Measurements from ENCODE around the gene SEMA3F. TPM values are rescaled to one million over a fixed set of nuclear protein-coding genes. Genes with fewer than 3 reads are reported as not detected.

SEMA3F gene
- total RNA-seq, 6 donors from 2014 or later, result 4.2 to 76.0 (median 27.5) TPM

DNA sequence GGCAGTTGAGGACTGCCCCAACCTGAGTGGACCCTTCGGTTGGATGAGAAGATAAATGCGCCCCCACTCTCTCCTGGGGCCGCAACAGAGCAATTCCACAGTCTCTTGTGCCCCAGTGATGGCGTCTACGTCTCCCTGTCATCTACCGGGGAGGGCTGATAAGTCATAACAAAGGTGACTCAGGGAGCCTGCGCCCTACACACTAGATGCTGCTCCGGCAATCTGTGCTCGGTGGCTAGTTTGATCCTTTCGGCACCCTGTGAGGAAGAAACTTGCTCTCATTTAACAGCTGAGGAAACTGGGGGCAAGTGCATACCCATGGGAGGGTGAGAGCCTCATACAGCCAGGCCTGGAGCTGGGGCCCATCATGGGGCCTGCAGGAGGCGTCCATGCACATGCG lies 14.1 kb upstream of the SEMA3F start:
- Histone ChIP-seq H3K27ac (no peak overlapping the region), H3K27me3 (no peaks in the 10 kb centered on the region), H3K36me3 (no peaks in the 10 kb centered on the region), H3K9me3 (no peaks in the 10 kb centered on the region), H3K4me3 (no peak overlapping the region), H3K4me1 (peaks cover 9 to 17% (median 13%) of the 10 kb centered on the region in 4 donors)
- no peak for ATAC-seq (ENCODE audit: low FRiP score in 2 of 2)
- no peak for DNase-seq
- TF ChIP-seq EP300 (IDR thresholded peaks at IDR 0.05) (no peak), POLR2AphosphoS5 (IDR thresholded peaks at IDR 0.05) (no peak), POLR2A (IDR thresholded peaks at IDR 0.05) (no peak), CTCF (IDR thresholded peaks at IDR 0.05) (no peak)
- WGBS, 2 donors, result 96 to 98% methylated on average over 2 to 12 of the region's 12 CpGs

GRCh38 chr3:50146316-50146901 lies 8.7 kb upstream of the SEMA3F start:
- no peak for DNase-seq
- no peak overlapping the region for H3K27ac ChIP-seq
- ATAC-seq (ENCODE audit: low FRiP score in 2 of 2), result no peak
- H3K27me3 ChIP-seq, result no peaks in the 10 kb centered on the region
- H3K9me3 ChIP-seq, result no peaks in the 10 kb centered on the region
- 84 to 86% methylated on average over 3 of the region's 3 CpGs for WGBS, 2 donors
- TF ChIP-seq POLR2AphosphoS5 (IDR thresholded peaks at IDR 0.05) (no peak), CTCF (IDR thresholded peaks at IDR 0.05) (no peak), EP300 (IDR thresholded peaks at IDR 0.05) (no peak), POLR2A (IDR thresholded peaks at IDR 0.05) (no peak)
- no peaks in the 10 kb centered on the region for H3K36me3 ChIP-seq
- peaks cover 0 to 11% (median 7%) of the 10 kb centered on the region in 4 donors for H3K4me1 ChIP-seq
- H3K4me3 ChIP-seq, result no peak overlapping the region

DNA sequence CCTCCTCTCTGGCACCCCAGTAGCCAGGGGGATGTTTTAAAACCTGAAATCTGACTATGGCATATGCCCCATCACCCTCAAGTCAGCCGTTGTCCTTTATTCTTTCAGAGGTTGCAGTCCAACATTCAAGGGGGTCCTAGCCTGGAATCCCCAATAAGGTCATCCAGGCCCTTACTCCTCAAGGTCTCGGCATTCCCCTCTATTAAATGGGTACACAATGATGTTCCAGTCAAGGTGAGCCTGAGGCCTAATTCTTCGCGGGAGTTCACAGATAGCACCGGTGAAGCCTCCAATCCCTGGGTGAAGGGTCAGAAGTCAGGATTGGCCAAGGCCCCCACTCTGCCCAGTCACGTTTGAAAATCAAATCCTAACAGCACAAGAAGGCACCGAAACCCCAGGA lies 8.1 kb upstream of the SEMA3F start:
- no peak for ATAC-seq (ENCODE audit: low FRiP score in 2 of 2)
- no peak for DNase-seq
- WGBS, 2 donors, result 95 to 97% methylated on average over 6 to 7 of the region's 7 CpGs
- Histone ChIP-seq H3K4me1 (peaks cover 0 to 11% (median 7%) of the 10 kb centered on the region in 4 donors), H3K27me3 (no peaks in the 10 kb centered on the region), H3K9me3 (no peaks in the 10 kb centered on the region), H3K36me3 (no peaks in the 10 kb centered on the region), H3K4me3 (no peak overlapping the region), H3K27ac (no peak overlapping the region)
- TF ChIP-seq POLR2AphosphoS5 (IDR thresholded peaks at IDR 0.05) (no peak), EP300 (IDR thresholded peaks at IDR 0.05) (no peak), POLR2A (IDR thresholded peaks at IDR 0.05) (no peak), CTCF (IDR thresholded peaks at IDR 0.05) (no peak)

DNA sequence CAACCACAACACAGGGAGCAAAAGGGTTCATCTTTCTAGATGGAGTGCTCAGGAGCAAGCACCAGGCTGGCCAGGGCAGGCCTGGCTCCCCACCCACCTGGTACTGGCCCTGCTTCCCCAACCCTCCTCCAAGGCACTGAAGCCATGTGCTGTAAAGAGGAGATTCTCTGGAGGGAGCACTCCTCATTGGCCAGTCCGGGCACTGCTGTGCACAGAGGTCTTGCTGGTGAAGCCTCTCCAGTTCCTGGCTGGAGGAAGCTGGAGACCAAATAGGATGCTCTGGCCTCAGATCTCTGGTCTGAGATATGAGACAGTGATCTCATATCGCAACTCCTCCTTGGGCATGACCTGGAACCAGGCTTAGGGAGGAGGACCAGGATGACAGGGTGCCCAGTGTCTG lies 7.7 kb upstream of the SEMA3F start:
- ATAC-seq (ENCODE audit: low FRiP score in 2 of 2) (no peak), DNase-seq (no peak)
- Histone ChIP-seq H3K4me1 (peaks cover 0 to 11% (median 7%) of the 10 kb centered on the region in 4 donors), H3K27ac (no peak overlapping the region), H3K36me3 (no peaks in the 10 kb centered on the region), H3K4me3 (no peak overlapping the region), H3K9me3 (no peaks in the 10 kb centered on the region), H3K27me3 (no peaks in the 10 kb centered on the region)
- no peak for TF ChIP-seq POLR2A (IDR thresholded peaks at IDR 0.05)
- no peak for TF ChIP-seq EP300 (IDR thresholded peaks at IDR 0.05)
- no peak for TF ChIP-seq POLR2AphosphoS5 (IDR thresholded peaks at IDR 0.05)
- no peak for TF ChIP-seq CTCF (IDR thresholded peaks at IDR 0.05)
- WGBS, 2 donors, result 83 to 84% methylated on average over 2 of the region's 2 CpGs

DNA sequence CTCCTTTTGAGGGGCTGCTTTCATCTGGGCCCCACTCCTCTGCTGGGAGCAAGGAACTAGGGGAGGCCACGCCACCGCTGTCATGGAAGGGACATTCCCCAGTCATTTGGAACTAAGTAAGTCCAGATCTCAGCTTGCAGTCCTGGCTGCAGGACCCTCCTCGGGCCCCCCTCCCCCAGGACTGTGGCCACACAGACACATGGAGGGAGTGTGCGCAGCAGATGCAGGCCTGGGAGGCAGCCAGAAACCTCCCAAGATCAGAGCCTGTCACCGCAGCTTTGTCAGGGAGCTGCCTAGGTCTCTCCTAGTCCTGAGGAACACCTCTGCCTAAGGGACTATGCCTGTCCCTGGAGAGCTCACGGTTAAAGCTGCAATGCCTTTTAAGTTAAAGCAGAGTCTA lies 7.3 kb upstream of the SEMA3F start:
- Histone ChIP-seq H3K27me3 (no peaks in the 10 kb centered on the region), H3K4me3 (no peak overlapping the region), H3K27ac (no peak overlapping the region), H3K4me1 (peaks cover 0 to 11% (median 7%) of the 10 kb centered on the region in 4 donors), H3K9me3 (no peaks in the 10 kb centered on the region), H3K36me3 (no peaks in the 10 kb centered on the region)
- ATAC-seq (ENCODE audit: low FRiP score in 2 of 2) (no peak), DNase-seq (peak in 1 of 2 donors; percentile 21)
- WGBS, 2 donors, result 72 to 78% methylated on average over 5 to 6 of the region's 6 CpGs
- no peak for TF ChIP-seq EP300 (IDR thresholded peaks at IDR 0.05)
- no peak for TF ChIP-seq CTCF (IDR thresholded peaks at IDR 0.05)
- no peak for TF ChIP-seq POLR2A (IDR thresholded peaks at IDR 0.05)
- no peak for TF ChIP-seq POLR2AphosphoS5 (IDR thresholded peaks at IDR 0.05)

All from upper lobe of left lung (tissue), 6 donors.